ENCODE measurements around the gene EML4. TPM values are rescaled to one million over a fixed set of nuclear protein-coding genes. Genes with fewer than 3 reads are reported as not detected.

The EML4 gene
- total RNA-seq, 1 experiment from 2014 or later: 93.7 TPM

GRCh38 chr2:42350434-42351063 lies 181.4 kb downstream of the EML4 start:
- no peak overlapping the region for H3K27ac ChIP-seq (ENCODE audit: low read depth, low read length, poor library complexity, severe bottlenecking)
- no peaks in the 10 kb centered on the region for H3K9me3 ChIP-seq (ENCODE audit: low read depth, low read length, poor library complexity, severe bottlenecking)
- intact Hi-C loops (cut with micrococcal nuclease; ENCODE audit: unreplicated experiment): no loop called here
- TF ChIP-seq EZH2 (IDR thresholded peaks at IDR 0.05; ENCODE audit: borderline replicate concordance, low read depth, low read length, poor library complexity, severe bottlenecking) (no peak), CTCF (conservative IDR thresholded peaks at IDR 0.05; ENCODE audit: low read depth, low read length) (no peak)
- ChIA-PET POLR2A (ENCODE audit: low non-redundant PET) (no interaction called here), CTCF (no interaction called here)
- H3K4me3 ChIP-seq (ENCODE audit: low read depth, low read length, poor library complexity, severe bottlenecking): no peak overlapping the region
- no peaks in the 10 kb centered on the region for H3K27me3 ChIP-seq (replicated peaks; ENCODE audit: insufficient read depth, low read depth, low read length, poor library complexity)
- DNase-seq (ENCODE audit: low spot score): no peak
- BruUV-seq (replicated peaks): TSS peak; percentile 52
- H3K4me1 ChIP-seq (ENCODE audit: insufficient read depth, low read length, poor library complexity, severe bottlenecking): no peaks in the 10 kb centered on the region
- peaks cover 7% of the 10 kb centered on the region for H3K36me3 ChIP-seq (ENCODE audit: insufficient read depth, low read length, poor library complexity, severe bottlenecking)

- Histone ChIP-seq H3K4me1 (ENCODE audit: insufficient read depth, low read length, poor library complexity, severe bottlenecking) (no peaks in the 10 kb centered on the region), H3K27me3 (replicated peaks; ENCODE audit: insufficient read depth, low read depth, low read length, poor library complexity) (no peaks in the 10 kb centered on the region), H3K36me3 (ENCODE audit: insufficient read depth, low read length, poor library complexity, severe bottlenecking) (peaks cover 7% of the 10 kb centered on the region), H3K27ac (ENCODE audit: low read depth, low read length, poor library complexity, severe bottlenecking) (no peak overlapping the region), H3K4me3 (ENCODE audit: low read depth, low read length, poor library complexity, severe bottlenecking) (no peak overlapping the region), H3K9me3 (ENCODE audit: low read depth, low read length, poor library complexity, severe bottlenecking) (no peaks in the 10 kb centered on the region)
- CTCF ChIA-PET: no interaction called here
- TF ChIP-seq CTCF (conservative IDR thresholded peaks at IDR 0.05; ENCODE audit: low read depth, low read length) (no peak), EZH2 (IDR thresholded peaks at IDR 0.05; ENCODE audit: borderline replicate concordance, low read depth, low read length, poor library complexity, severe bottlenecking) (no peak)
- no TSS peak for BruUV-seq (replicated peaks)
- POLR2A ChIA-PET (ENCODE audit: low non-redundant PET): no interaction called here
- DNase-seq (ENCODE audit: low spot score): no peak
- intact Hi-C loops (cut with micrococcal nuclease; ENCODE audit: unreplicated experiment): no loop called here
These were observed 182.7 kb downstream of the EML4 start for GRCh38 chr2:42351864-42352263.

GRCh38 chr2:42353792-42354429 lies 184.8 kb downstream of the EML4 start:
- H3K9me3 ChIP-seq (ENCODE audit: low read depth, low read length, poor library complexity, severe bottlenecking): no peaks in the 10 kb centered on the region
- peaks cover 4% of the 10 kb centered on the region for H3K4me1 ChIP-seq (ENCODE audit: insufficient read depth, low read length, poor library complexity, severe bottlenecking)
- BruUV-seq (replicated peaks): no TSS peak
- no peak overlapping the region for H3K4me3 ChIP-seq (ENCODE audit: low read depth, low read length, poor library complexity, severe bottlenecking)
- ChIA-PET CTCF (no interaction called here), POLR2A (ENCODE audit: low non-redundant PET) (no interaction called here)
- no peak for TF ChIP-seq CTCF (conservative IDR thresholded peaks at IDR 0.05; ENCODE audit: low read depth, low read length)
- TF ChIP-seq EZH2 (IDR thresholded peaks at IDR 0.05; ENCODE audit: borderline replicate concordance, low read depth, low read length, poor library complexity, severe bottlenecking): no peak
- intact Hi-C loops (cut with micrococcal nuclease; ENCODE audit: unreplicated experiment): no loop called here
- no peak overlapping the region for H3K27ac ChIP-seq (ENCODE audit: low read depth, low read length, poor library complexity, severe bottlenecking)
- peaks cover 7% of the 10 kb centered on the region for H3K36me3 ChIP-seq (ENCODE audit: insufficient read depth, low read length, poor library complexity, severe bottlenecking)
- no peaks in the 10 kb centered on the region for H3K27me3 ChIP-seq (replicated peaks; ENCODE audit: insufficient read depth, low read depth, low read length, poor library complexity)
- no peak for DNase-seq (ENCODE audit: low spot score)

Data from A673 (cell line).